BJ (cell line): ENCODE data around the gene HID1. TPM values are rescaled to one million over a fixed set of nuclear protein-coding genes. Genes with fewer than 3 reads are reported as not detected.
A peak's percentile ranks its signal among the peaks of the same experiment; 100 is the strongest.

Source experiments
- CTCF ChIA-PET: fragments of 350-600 bp; formaldehyde crosslinking; extraction: SDS; loops from one replicate; lab custom pipeline; 2021; ENCODE audit warnings: antibody characterized with exemption, inconsistent platforms; lab: Yijun Ruan, JAX
- POLR2A ChIA-PET: fragments of 300-600 bp; sonication (Branson Sonifier 250); formaldehyde crosslinking; extraction: SDS; loops from one replicate; lab custom pipeline; 2021; ENCODE audit warnings: antibody characterized with exemption; lab: Charles Lee
- DNase-seq: peaks from one replicate; pipeline ENCODE4 v3.0.0-alpha.2; 2011; ENCODE audit warnings: low read depth
- H3K27me3 ChIP-seq: 2 replicates; pipeline ENCODE4 v1.6.0; 2011; ENCODE audit warnings: low read length; ENCODE audit not compliant: control insufficient read depth, insufficient read depth
- H3K36me3 ChIP-seq: 2 replicates; pipeline ENCODE4 v1.5.1; 2011; ENCODE audit warnings: low read length; ENCODE audit not compliant: control insufficient read depth, insufficient read depth
- H3K4me3 ChIP-seq: 2 replicates; pipeline ENCODE4 v1.5.1; 2011; ENCODE audit warnings: low read depth, mild to moderate bottlenecking, control low read depth, low read length
- polyA plus RNA-seq: library from polyadenylated mRNA; depleted of rRNA; stranded (reverse); fragments of >200 nt; gene quantifications from 2 replicates; pipeline ENCODE4 v1.2.3, GENCODE V29; 2011
- TF ChIP-seq, protein P1 (sequence below): IDR thresholded peaks from 2 replicates; pipeline ENCODE4 v1.5.1; 2011; ENCODE audit warnings: low read depth, mild to moderate bottlenecking, control low read depth, inconsistent platforms, low read length, moderate library complexity; ENCODE audit not compliant: insufficient read depth

HID1 gene
- polyA plus RNA-seq, 1 experiment, result 1.8 TPM

DNA sequence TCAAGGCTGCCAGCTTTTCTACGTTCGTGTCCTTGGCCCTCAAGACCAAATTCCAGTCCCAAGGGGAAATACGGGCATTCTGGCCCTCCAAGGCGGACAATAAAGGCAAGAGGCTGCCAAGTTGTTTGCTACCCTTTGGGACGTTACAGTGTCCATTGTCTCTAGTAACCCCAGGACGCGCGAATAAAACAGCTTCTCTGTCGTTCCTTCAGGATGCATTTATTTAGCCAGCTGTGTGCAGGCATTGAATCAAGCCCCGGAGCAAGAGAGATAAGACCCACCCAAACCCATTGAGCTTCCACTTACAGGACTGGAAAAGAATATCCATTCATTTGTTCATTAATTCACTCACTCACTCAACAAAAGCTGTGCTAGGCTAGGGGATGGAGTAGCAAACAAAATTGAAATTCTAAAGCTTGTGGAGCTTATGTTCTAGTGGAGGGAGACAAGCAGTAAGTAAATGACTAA, 40.6 kb upstream of the HID1 start:
- ChIA-PET POLR2A (no interaction called here), CTCF (interaction anchor here (1.0 to 4.8 kb wide), 11 partner anchors 11 to 189 kb away, joined by 3 to 52 read pairs (median 5); no protein-coding TSS in a partner anchor)
- TF ChIP-seq, protein P1, sequence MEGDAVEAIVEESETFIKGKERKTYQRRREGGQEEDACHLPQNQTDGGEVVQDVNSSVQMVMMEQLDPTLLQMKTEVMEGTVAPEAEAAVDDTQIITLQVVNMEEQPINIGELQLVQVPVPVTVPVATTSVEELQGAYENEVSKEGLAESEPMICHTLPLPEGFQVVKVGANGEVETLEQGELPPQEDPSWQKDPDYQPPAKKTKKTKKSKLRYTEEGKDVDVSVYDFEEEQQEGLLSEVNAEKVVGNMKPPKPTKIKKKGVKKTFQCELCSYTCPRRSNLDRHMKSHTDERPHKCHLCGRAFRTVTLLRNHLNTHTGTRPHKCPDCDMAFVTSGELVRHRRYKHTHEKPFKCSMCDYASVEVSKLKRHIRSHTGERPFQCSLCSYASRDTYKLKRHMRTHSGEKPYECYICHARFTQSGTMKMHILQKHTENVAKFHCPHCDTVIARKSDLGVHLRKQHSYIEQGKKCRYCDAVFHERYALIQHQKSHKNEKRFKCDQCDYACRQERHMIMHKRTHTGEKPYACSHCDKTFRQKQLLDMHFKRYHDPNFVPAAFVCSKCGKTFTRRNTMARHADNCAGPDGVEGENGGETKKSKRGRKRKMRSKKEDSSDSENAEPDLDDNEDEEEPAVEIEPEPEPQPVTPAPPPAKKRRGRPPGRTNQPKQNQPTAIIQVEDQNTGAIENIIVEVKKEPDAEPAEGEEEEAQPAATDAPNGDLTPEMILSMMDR, result no peak

DNA sequence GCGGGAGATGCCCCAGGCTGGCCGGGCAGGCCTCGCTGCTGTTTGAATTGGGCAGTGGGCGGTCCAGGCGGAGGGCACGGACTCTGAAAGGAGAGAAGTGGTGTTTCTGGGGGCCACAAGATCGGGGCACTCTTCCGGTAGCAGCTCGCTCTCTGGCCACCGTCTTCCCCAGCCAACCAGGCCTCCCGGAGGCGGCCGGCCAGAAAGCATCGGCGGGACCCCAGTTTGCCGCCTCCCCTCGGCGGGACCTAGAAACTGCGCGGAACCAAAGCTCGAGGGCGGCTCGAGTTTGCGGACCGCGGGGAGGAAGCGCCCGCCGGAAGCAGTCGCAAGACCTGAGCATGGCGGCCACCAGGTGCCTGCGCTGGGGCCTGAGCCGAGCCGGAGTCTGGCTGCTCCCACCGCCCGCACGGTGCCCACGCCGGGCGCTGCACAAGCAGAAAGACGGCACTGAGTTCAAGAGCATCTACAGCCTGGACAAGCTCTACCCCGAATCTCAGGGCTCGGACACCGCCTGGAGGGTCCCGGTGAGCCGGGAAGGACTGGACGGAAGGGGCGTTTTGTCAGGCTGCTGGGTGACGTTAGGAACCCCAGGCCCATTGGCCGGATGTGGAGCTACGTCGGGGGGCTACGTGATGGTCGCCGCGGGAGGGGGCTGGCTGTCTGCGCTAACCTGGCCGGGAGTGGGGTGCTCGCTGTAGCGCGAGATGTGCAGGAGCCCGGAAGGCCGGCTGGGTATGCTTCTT, 40.0 kb upstream of the HID1 start, which contains the start of gene MRPL58:
Gene MRPL58 (plus strand): TSS at position 325 of the 746 bp plus-strand sequence. CDS start 17 bp downstream, at position 342.
- Histone ChIP-seq H3K36me3 (no peaks in the 10 kb centered on the region), H3K27me3 (no peaks in the 10 kb centered on the region), H3K4me3 (peak within 1 kb of the TSS; percentile 69)
- no peak for DNase-seq
- TF ChIP-seq, protein P1, result peak; percentile 72
- CTCF ChIA-PET, result interaction anchor here (0.7 to 4.8 kb wide), 18 partner anchors 12 to 189 kb away, joined by 3 to 52 read pairs (median 5); partner anchors contain the start of genes CDR2L and HID1
- POLR2A ChIA-PET, result interaction anchor here (0.8 kb wide), 1 partner anchor 30 kb away, joined by 3 read pairs; no protein-coding TSS in a partner anchor

More for the DNA sequence above, 40.6 kb upstream of the HID1 start:
- no peak for DNase-seq
- H3K27me3 ChIP-seq, result no peaks in the 10 kb centered on the region
- peak overlapping the region; percentile 69 for H3K4me3 ChIP-seq
- no peaks in the 10 kb centered on the region for H3K36me3 ChIP-seq

DNA sequence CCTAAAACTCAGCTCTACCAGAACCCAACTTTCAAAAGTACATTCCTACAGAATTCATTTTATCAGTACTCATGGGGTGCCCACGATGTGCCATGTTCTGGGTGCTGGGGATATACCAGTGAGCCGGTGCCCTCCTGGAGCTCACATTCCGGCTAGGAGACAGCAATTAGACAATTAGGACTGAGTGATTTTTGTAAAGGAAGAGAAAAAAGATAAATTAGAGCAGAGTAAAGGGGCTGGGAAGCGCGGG, 39.5 kb upstream of the HID1 start:
- POLR2A ChIA-PET, result interaction anchor here (0.8 kb wide), 1 partner anchor 29 kb away, joined by 3 read pairs; no protein-coding TSS in a partner anchor
- Histone ChIP-seq H3K4me3 (peak overlapping the region; percentile 69), H3K36me3 (no peaks in the 10 kb centered on the region), H3K27me3 (no peaks in the 10 kb centered on the region)
- DNase-seq, result no peak
- TF ChIP-seq, protein P1, result no peak
- CTCF ChIA-PET, result interaction anchor here (0.7 to 4.8 kb wide), 16 partner anchors 11 to 190 kb away, joined by 3 to 52 read pairs (median 4); partner anchors contain the start of genes CDR2L and HID1

DNA sequence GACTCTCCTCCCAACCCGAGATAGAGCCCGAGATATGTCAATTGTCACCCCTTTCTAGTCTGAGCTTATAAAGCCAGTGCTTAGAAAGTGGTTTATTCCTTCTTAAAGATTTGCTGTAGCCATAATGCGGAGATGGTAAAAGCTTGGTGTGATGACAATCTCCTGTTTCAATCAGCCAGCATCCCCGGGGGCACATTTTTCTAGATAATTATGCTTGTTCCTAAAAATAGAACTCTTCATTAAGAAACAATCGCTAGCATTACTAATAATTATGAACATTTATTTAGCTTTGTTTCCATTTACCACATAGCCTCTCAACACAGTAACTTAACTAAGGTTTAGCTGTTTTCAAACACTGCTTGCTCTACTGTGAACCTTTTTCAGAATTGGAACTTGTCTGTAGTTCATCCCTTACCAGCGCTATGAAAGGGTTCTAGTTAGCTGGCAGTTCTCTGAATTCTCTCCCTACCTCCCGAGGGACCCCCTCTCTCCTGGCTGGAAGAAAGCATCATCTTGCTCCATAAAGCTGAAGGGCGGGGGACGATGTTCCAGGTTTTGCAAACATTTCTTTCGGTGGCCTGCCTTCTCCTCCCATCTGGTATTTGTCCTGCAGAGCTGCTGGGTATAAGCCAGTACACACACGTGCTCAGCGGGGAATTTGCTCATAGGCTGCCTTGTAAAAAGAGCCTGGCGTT, 39.0 kb upstream of the HID1 start:
- no peaks in the 10 kb centered on the region for H3K27me3 ChIP-seq
- TF ChIP-seq, protein P1, result no peak
- CTCF ChIA-PET, result interaction anchor here (0.6 to 4.8 kb wide), 15 partner anchors 11 to 190 kb away, joined by 3 to 52 read pairs (median 4); partner anchors contain the start of genes CDR2L and HID1
- H3K4me3 ChIP-seq, result peak overlapping the region; percentile 69
- POLR2A ChIA-PET, result interaction anchor here (0.8 kb wide), 1 partner anchor 29 kb away, joined by 3 read pairs; no protein-coding TSS in a partner anchor
- DNase-seq, result no peak
- H3K36me3 ChIP-seq, result no peaks in the 10 kb centered on the region
